DOHH2 (cell line): ENCODE measurements around the gene CIC.

Experiments
- CTCF ChIP-seq: fragments of 200-600 bp; sonication (generic); IDR thresholded peaks from one replicate; pipeline ENCODE4 v1.5.1; 2014; ENCODE audit warnings: antibody characterized with exemption, mild to moderate bottlenecking, low read depth, low read length; ENCODE audit not compliant: poor library complexity, severe bottlenecking
- EZH2phosphoT487 ChIP-seq: fragments of 200-600 bp; sonication (generic); IDR thresholded peaks from 2 replicates; pipeline ENCODE4 v1.6.1; 2017; ENCODE audit warnings: borderline replicate concordance, mild to moderate bottlenecking, antibody characterized with exemption, low read length, moderate library complexity, mixed read lengths

GRCh38 chr19:42271045-42271419 is 2.0 kb downstream of the CIC start:
- TF ChIP-seq CTCF, result no peak
- no peak for TF ChIP-seq EZH2phosphoT487
